Mucosa of stomach (tissue), 1 donor: ENCODE results near the gene FHOD3.

Experiments
- H3K27me3 ChIP-seq: one replicate; pipeline ENCODE4 v1.7.0; 2013; ENCODE audit warnings: mild to moderate bottlenecking, low read length; ENCODE audit not compliant: control insufficient read depth, insufficient read depth
- H3K36me3 ChIP-seq: one replicate; pipeline ENCODE4 v1.7.0; 2013; ENCODE audit warnings: low read length; ENCODE audit not compliant: control insufficient read depth, insufficient read depth
- H3K4me1 ChIP-seq: one replicate; pipeline ENCODE4 v1.7.0; 2013; ENCODE audit warnings: mild to moderate bottlenecking, low read length; ENCODE audit not compliant: control insufficient read depth, insufficient read depth
- H3K4me3 ChIP-seq: one replicate; pipeline ENCODE4 v1.7.0; 2013; ENCODE audit warnings: low read length
- H3K9ac ChIP-seq: one replicate; pipeline ENCODE4 v1.7.0; 2013; ENCODE audit warnings: mild to moderate bottlenecking, low read length, moderate library complexity
- H3K9me3 ChIP-seq: one replicate; pipeline ENCODE4 v1.7.0; 2013; ENCODE audit warnings: mild to moderate bottlenecking, low read length, moderate library complexity; ENCODE audit not compliant: control insufficient read depth
- donor health status: Pancreatic carcinoma.

Gene FHOD3

GRCh38 chr18:36780748-36781147 is 483.2 kb downstream of the FHOD3 start:
- Histone ChIP-seq H3K27me3 (no peaks in the 10 kb centered on the region), H3K36me3 (no peaks in the 10 kb centered on the region), H3K9me3 (no peaks in the 10 kb centered on the region), H3K4me1 (no peaks in the 10 kb centered on the region), H3K4me3 (no peak overlapping the region), H3K9ac (no peak overlapping the region)

- Histone ChIP-seq H3K27me3 (no peaks in the 10 kb centered on the region), H3K4me1 (no peaks in the 10 kb centered on the region), H3K36me3 (no peaks in the 10 kb centered on the region), H3K9me3 (no peaks in the 10 kb centered on the region), H3K9ac (no peak overlapping the region), H3K4me3 (no peak overlapping the region)
Observed at GRCh38 chr18:36782710-36783109, 485.2 kb downstream of the FHOD3 start.

- Histone ChIP-seq H3K9ac (no peak overlapping the region), H3K27me3 (no peaks in the 10 kb centered on the region), H3K9me3 (no peaks in the 10 kb centered on the region), H3K4me3 (no peak overlapping the region), H3K4me1 (no peaks in the 10 kb centered on the region), H3K36me3 (no peaks in the 10 kb centered on the region)
Observed at GRCh38 chr18:36783792-36784191, 486.3 kb downstream of the FHOD3 start.

GRCh38 chr18:36786686-36787085 is 489.2 kb downstream of the FHOD3 start:
- Histone ChIP-seq H3K9ac (no peak overlapping the region), H3K27me3 (no peaks in the 10 kb centered on the region), H3K4me3 (no peak overlapping the region), H3K4me1 (no peaks in the 10 kb centered on the region), H3K36me3 (no peaks in the 10 kb centered on the region), H3K9me3 (no peaks in the 10 kb centered on the region)

GRCh38 chr18:36792634-36793283 is 495.2 kb downstream of the FHOD3 start:
- Histone ChIP-seq H3K9me3 (no peaks in the 10 kb centered on the region), H3K27me3 (no peaks in the 10 kb centered on the region), H3K4me3 (no peak overlapping the region), H3K36me3 (peaks cover 3% of the 10 kb centered on the region), H3K4me1 (no peaks in the 10 kb centered on the region), H3K9ac (no peak overlapping the region)

- peaks cover 5% of the 10 kb centered on the region for H3K36me3 ChIP-seq
- no peaks in the 10 kb centered on the region for H3K9me3 ChIP-seq
- no peak overlapping the region for H3K4me3 ChIP-seq
Observed at GRCh38 chr18:36798738-36799473, 501.4 kb downstream of the FHOD3 start.

GRCh38 chr18:36805105-36805504 is 507.6 kb downstream of the FHOD3 start:
- H3K27me3 ChIP-seq, result no peaks in the 10 kb centered on the region
- no peaks in the 10 kb centered on the region for H3K9me3 ChIP-seq
- no peak overlapping the region for H3K4me3 ChIP-seq
- H3K36me3 ChIP-seq, result no peaks in the 10 kb centered on the region
- H3K9ac ChIP-seq, result no peak overlapping the region
- no peaks in the 10 kb centered on the region for H3K4me1 ChIP-seq

More at GRCh38 chr18:36798738-36799473, 501.4 kb downstream of the FHOD3 start:
- Histone ChIP-seq H3K4me1 (no peaks in the 10 kb centered on the region), H3K27me3 (no peaks in the 10 kb centered on the region), H3K9ac (no peak overlapping the region)

- Histone ChIP-seq H3K9me3 (no peaks in the 10 kb centered on the region), H3K36me3 (no peaks in the 10 kb centered on the region), H3K4me3 (no peak overlapping the region), H3K9ac (no peak overlapping the region), H3K4me1 (no peaks in the 10 kb centered on the region), H3K27me3 (no peaks in the 10 kb centered on the region)
Observed at GRCh38 chr18:36808681-36809080, 511.2 kb downstream of the FHOD3 start.

- Histone ChIP-seq H3K4me3 (no peak overlapping the region), H3K36me3 (no peaks in the 10 kb centered on the region), H3K9ac (no peak overlapping the region), H3K9me3 (no peaks in the 10 kb centered on the region), H3K4me1 (peaks cover 2% of the 10 kb centered on the region), H3K27me3 (no peaks in the 10 kb centered on the region)
Observed at GRCh38 chr18:36809590-36810381, 512.3 kb downstream of the FHOD3 start.

- Histone ChIP-seq H3K36me3 (no peaks in the 10 kb centered on the region), H3K4me1 (peaks cover 9% of the 10 kb centered on the region), H3K4me3 (no peak overlapping the region)
Observed at GRCh38 chr18:36811430-36811829, 513.9 kb downstream of the FHOD3 start.

GRCh38 chr18:36811955-36812354 is 514.4 kb downstream of the FHOD3 start:
- Histone ChIP-seq H3K9me3 (no peaks in the 10 kb centered on the region), H3K27me3 (no peaks in the 10 kb centered on the region), H3K36me3 (no peaks in the 10 kb centered on the region), H3K4me3 (no peak overlapping the region), H3K9ac (no peak overlapping the region), H3K4me1 (peaks cover 9% of the 10 kb centered on the region)

More at GRCh38 chr18:36811430-36811829, 513.9 kb downstream of the FHOD3 start:
- Histone ChIP-seq H3K9ac (no peak overlapping the region), H3K9me3 (no peaks in the 10 kb centered on the region), H3K27me3 (no peaks in the 10 kb centered on the region)

- H3K36me3 ChIP-seq, result no peaks in the 10 kb centered on the region
- H3K4me3 ChIP-seq, result no peak overlapping the region
- no peak overlapping the region for H3K9ac ChIP-seq
- no peaks in the 10 kb centered on the region for H3K9me3 ChIP-seq
- no peaks in the 10 kb centered on the region for H3K27me3 ChIP-seq
- H3K4me1 ChIP-seq, result peaks cover 9% of the 10 kb centered on the region
Observed at GRCh38 chr18:36812678-36813077, 515.2 kb downstream of the FHOD3 start.
